H7 (cell line): ENCODE data around the gene PPP2R5C. TPM values are rescaled to one million over a fixed set of nuclear protein-coding genes. Genes with fewer than 3 reads are reported as not detected.
"Not testable (repeated sequence)": the region's sequence is repeated elsewhere in the genome, so short reads cannot be mapped to it uniquely, and the experiment has no call there.

Source experiments
- DNase-seq: peaks from one replicate; pipeline ENCODE4 v3.0.0; 2012
- H3K27me3 ChIP-seq: 2 replicates; pipeline ENCODE4 v1.6.0; 2011; ENCODE audit warnings: mild to moderate bottlenecking, low read length; ENCODE audit not compliant: control insufficient read depth, insufficient read depth
- H3K36me3 ChIP-seq: replicated peaks from 2 replicates; pipeline ENCODE4 v1.5.1; 2011; ENCODE audit warnings: low read length; ENCODE audit not compliant: control insufficient read depth, insufficient read depth
- H3K4me3 ChIP-seq: 2 replicates; pipeline ENCODE4 v1.5.1; 2011; ENCODE audit warnings: low read depth, mild to moderate bottlenecking, control low read depth, low read length, moderate library complexity; ENCODE audit not compliant: insufficient read depth
- total RNA-seq: library from RNA; depleted of rRNA; stranded (reverse); fragments of >200 nt; shearing (Covaris generic); gene quantifications from 2 replicates; pipeline ENCODE4 v1.2.3, GENCODE V29; 2014

PPP2R5C gene
- total RNA-seq, 1 experiment from 2014 or later, result 46.7 TPM

GRCh38 chr14:101734246-101734847 is 27.2 kb upstream of the PPP2R5C start:
- Histone ChIP-seq H3K36me3 (no peaks in the 10 kb centered on the region), H3K27me3 (no peaks in the 10 kb centered on the region), H3K4me3 (no peak overlapping the region)
- peak; percentile 11 for DNase-seq

GRCh38 chr14:101735453-101735852 is 26.1 kb upstream of the PPP2R5C start:
- H3K27me3 ChIP-seq, result no peaks in the 10 kb centered on the region
- H3K4me3 ChIP-seq, result no peak overlapping the region
- H3K36me3 ChIP-seq, result no peaks in the 10 kb centered on the region
- DNase-seq, result peak; percentile 1

- H3K4me3 ChIP-seq, result no peak overlapping the region
- DNase-seq, result peak; percentile 5
- H3K27me3 ChIP-seq, result no peaks in the 10 kb centered on the region
- H3K36me3 ChIP-seq, result no peaks in the 10 kb centered on the region
Measured at GRCh38 chr14:101736071-101736470, 25.4 kb upstream of the PPP2R5C start.

- no peak for DNase-seq
- H3K4me3 ChIP-seq, result no peak overlapping the region
- H3K36me3 ChIP-seq, result no peaks in the 10 kb centered on the region
- H3K27me3 ChIP-seq, result no peaks in the 10 kb centered on the region
Measured at GRCh38 chr14:101736585-101736984, 24.9 kb upstream of the PPP2R5C start.

- peak; percentile 20 for DNase-seq
- H3K4me3 ChIP-seq, result no peak overlapping the region
- no peaks in the 10 kb centered on the region for H3K36me3 ChIP-seq
- no peaks in the 10 kb centered on the region for H3K27me3 ChIP-seq
Measured at GRCh38 chr14:101737414-101738339, 23.8 kb upstream of the PPP2R5C start.

GRCh38 chr14:101738703-101739320 is 22.7 kb upstream of the PPP2R5C start:
- no peaks in the 10 kb centered on the region for H3K27me3 ChIP-seq
- no peaks in the 10 kb centered on the region for H3K36me3 ChIP-seq
- DNase-seq, result no peak
- H3K4me3 ChIP-seq, result no peak overlapping the region

GRCh38 chr14:101739446-101740141 is 21.9 kb upstream of the PPP2R5C start:
- H3K4me3 ChIP-seq, result no peak overlapping the region
- no peaks in the 10 kb centered on the region for H3K36me3 ChIP-seq
- no peaks in the 10 kb centered on the region for H3K27me3 ChIP-seq
- peak; percentile 1 for DNase-seq

- Histone ChIP-seq H3K4me3 (no peak overlapping the region), H3K36me3 (no peaks in the 10 kb centered on the region), H3K27me3 (no peaks in the 10 kb centered on the region)
- no peak for DNase-seq
Measured at GRCh38 chr14:101740981-101741380, 20.5 kb upstream of the PPP2R5C start.

GRCh38 chr14:101743701-101744100 is 17.8 kb upstream of the PPP2R5C start:
- DNase-seq, result no peak
- H3K36me3 ChIP-seq, result no peaks in the 10 kb centered on the region
- H3K27me3 ChIP-seq, result no peaks in the 10 kb centered on the region
- no peak overlapping the region for H3K4me3 ChIP-seq

- H3K27me3 ChIP-seq, H3K36me3 ChIP-seq, DNase-seq, H3K4me3 ChIP-seq: not testable (repeated sequence)
Measured at GRCh38 chr14:101744382-101744781, 17.1 kb upstream of the PPP2R5C start.

GRCh38 chr14:101749756-101750155 is 11.8 kb upstream of the PPP2R5C start:
- H3K36me3 ChIP-seq, H3K4me3 ChIP-seq, DNase-seq, H3K27me3 ChIP-seq: not testable (repeated sequence)

GRCh38 chr14:101754893-101755292 is 6.6 kb upstream of the PPP2R5C start:
- H3K36me3 ChIP-seq, result no peaks in the 10 kb centered on the region
- H3K4me3 ChIP-seq, result no peak overlapping the region
- DNase-seq, result no peak
- peaks cover 14% of the 10 kb centered on the region for H3K27me3 ChIP-seq

GRCh38 chr14:101755591-101756324 is 5.8 kb upstream of the PPP2R5C start:
- Histone ChIP-seq H3K4me3 (no peak overlapping the region), H3K36me3 (no peaks in the 10 kb centered on the region), H3K27me3 (peaks cover 15% of the 10 kb centered on the region)
- no peak for DNase-seq
